GM21576 (cell line): ENCODE measurements around the gene HOXA6.

Experiments
- ATAC-seq: cut with Tn5 transposase; IDR thresholded peaks from one replicate; pipeline ENCODE4 v1.9.1; 2021; ENCODE audit warnings: mild to moderate bottlenecking, moderate library complexity; ENCODE audit not compliant: unreplicated experiment

Gene HOXA6

GRCh38 chr7:27111751-27112277 lies 35.8 kb downstream of the HOXA6 start:
- ATAC-seq: no peak

- ATAC-seq: no peak
Observed at GRCh38 chr7:27111042-27111750, 36.4 kb downstream of the HOXA6 start.

GRCh38 chr7:27110186-27111031 lies 37.2 kb downstream of the HOXA6 start:
- ATAC-seq: no peak

GRCh38 chr7:27109466-27110185 lies 37.9 kb downstream of the HOXA6 start:
- ATAC-seq: no peak

- ATAC-seq: no peak
Observed at GRCh38 chr7:27108390-27109127, 39.0 kb downstream of the HOXA6 start.

GRCh38 chr7:27107391-27108381 lies 39.9 kb downstream of the HOXA6 start:
- ATAC-seq: no peak

- ATAC-seq: no peak
Observed at GRCh38 chr7:27106901-27107240, 40.7 kb downstream of the HOXA6 start.

GRCh38 chr7:27106181-27106900 lies 41.2 kb downstream of the HOXA6 start:
- ATAC-seq: no peak

- no peak for ATAC-seq
Observed at GRCh38 chr7:27105301-27106031, 42.1 kb downstream of the HOXA6 start.

GRCh38 chr7:27104341-27105058 lies 43.1 kb downstream of the HOXA6 start:
- no peak for ATAC-seq

- no peak for ATAC-seq
Observed at GRCh38 chr7:27103489-27104226, 43.9 kb downstream of the HOXA6 start.

- no peak for ATAC-seq
Observed at GRCh38 chr7:27102581-27103442, 44.8 kb downstream of the HOXA6 start, which contains the start of gene HOXA2. TSS of gene HOXA2 (minus strand) at chr7:27102683. CDS start at chr7:27102500, 183 bp downstream.

- ATAC-seq: no peak
Observed at GRCh38 chr7:27101957-27102580, 45.5 kb downstream of the HOXA6 start.

- no peak for ATAC-seq
Observed at GRCh38 chr7:27101171-27101956, 46.2 kb downstream of the HOXA6 start.
